Astrocyte (in vitro differentiated cells and primary cell): ENCODE results near the gene VPS37D. TPM values are rescaled to one million over a fixed set of nuclear protein-coding genes. Genes with fewer than 3 reads are reported as not detected.
"Not testable (repeated sequence)": the region's sequence is repeated elsewhere in the genome, so short reads cannot be mapped to it uniquely, and the experiment has no call there.

ENCODE experiments used
- DNase-seq: peaks from one replicate; pipeline ENCODE4 v3.0.0-alpha.2; 2010; ENCODE audit warnings: low read depth
- FAIRE-seq: peaks from 2 replicates; lab custom pipeline; 2011; peaks lifted over from hg19 to GRCh38; lab: Jason Lieb, UNC
- H2AFZ ChIP-seq: 2 replicates; pipeline ENCODE4 v1.6.0; 2012; ENCODE audit warnings: low read depth, low read length, inconsistent platforms
- H3K27ac ChIP-seq: 2 replicates; pipeline ENCODE4 v1.5.1; 2011; ENCODE audit warnings: low read depth, low read length, inconsistent platforms
- H3K27me3 ChIP-seq: 2 replicates; pipeline ENCODE4 v1.6.0; 2011; ENCODE audit warnings: low read length, inconsistent platforms; ENCODE audit not compliant: insufficient read depth
- H3K36me3 ChIP-seq: 2 replicates; pipeline ENCODE4 v1.5.1; 2011; ENCODE audit warnings: low read length, inconsistent platforms; ENCODE audit not compliant: insufficient read depth
- H3K4me1 ChIP-seq: 2 replicates; pipeline ENCODE4 v1.5.1; 2011; ENCODE audit warnings: low read length, inconsistent platforms; ENCODE audit not compliant: insufficient read depth
- H3K4me2 ChIP-seq: 2 replicates; pipeline ENCODE4 v1.6.0; 2012; ENCODE audit warnings: low read length, inconsistent platforms
- H3K4me3 ChIP-seq: 2 replicates; pipeline ENCODE4 v1.5.1; 2011; ENCODE audit warnings: low read depth, mild to moderate bottlenecking, low read length, inconsistent platforms; ENCODE audit not compliant: insufficient read depth
- H3K79me2 ChIP-seq: 2 replicates; pipeline ENCODE4 v1.6.0; 2012; ENCODE audit warnings: mild to moderate bottlenecking, low read length, inconsistent platforms; ENCODE audit not compliant: insufficient read depth
- H3K9ac ChIP-seq: 2 replicates; pipeline ENCODE4 v1.6.0; 2012; ENCODE audit warnings: mild to moderate bottlenecking, low read length, inconsistent platforms
- H3K9me3 ChIP-seq: 2 replicates; pipeline ENCODE4 v1.5.1; 2012; ENCODE audit warnings: low read depth, mild to moderate bottlenecking, low read length, inconsistent platforms; ENCODE audit not compliant: insufficient read depth
- H4K20me1 ChIP-seq: 2 replicates; pipeline ENCODE4 v1.6.0; 2012; ENCODE audit warnings: low read length, inconsistent platforms; ENCODE audit not compliant: insufficient read depth
- H3K27ac Mint-ChIP-seq: one replicate; pipeline ENCODE4 v1.8.0; 2021; ENCODE audit warnings: mild to moderate bottlenecking, mixed read lengths; ENCODE audit not compliant: unreplicated experiment
- H3K27me3 Mint-ChIP-seq: one replicate; pipeline ENCODE4 v1.8.0; 2021; ENCODE audit warnings: low read depth, mixed read lengths; ENCODE audit not compliant: unreplicated experiment
- H3K36me3 Mint-ChIP-seq: one replicate; pipeline ENCODE4 v1.8.0; 2021; ENCODE audit warnings: low read depth, mixed read lengths; ENCODE audit not compliant: unreplicated experiment
- H3K4me1 Mint-ChIP-seq: one replicate; pipeline ENCODE4 v1.8.0; 2021; ENCODE audit warnings: low read depth, mixed read lengths; ENCODE audit not compliant: unreplicated experiment
- H3K4me3 Mint-ChIP-seq: one replicate; pipeline ENCODE4 v1.8.0; 2021; ENCODE audit warnings: mild to moderate bottlenecking, moderate library complexity, mixed read lengths; ENCODE audit not compliant: unreplicated experiment
- H3K9me3 Mint-ChIP-seq: one replicate; pipeline ENCODE4 v1.8.0; 2021; ENCODE audit warnings: mild to moderate bottlenecking, mixed read lengths; ENCODE audit not compliant: unreplicated experiment
- CTCF ChIP-seq: IDR thresholded peaks from 2 replicates; pipeline ENCODE4 v1.5.1; 2011; ENCODE audit warnings: low read depth, mild to moderate bottlenecking, inconsistent platforms, low read length, moderate library complexity; ENCODE audit not compliant: insufficient read depth
- EZH2 ChIP-seq: IDR thresholded peaks from 2 replicates; pipeline ENCODE4 v1.6.1; 2012; ENCODE audit warnings: mild to moderate bottlenecking, low read length, inconsistent platforms; ENCODE audit not compliant: insufficient read depth
- total RNA-seq: library from RNA; stranded (reverse); gene quantifications from 2 replicates; pipeline ENCODE4 v1.2.1, GENCODE V29; 2021

The VPS37D gene
- total RNA-seq, 1 donor from 2014 or later = 2.9 TPM

GRCh38 chr7:73650524-73650923 is 17.1 kb upstream of the VPS37D start:
- DNase-seq (no peak), FAIRE-seq (no peak)
- Mint-ChIP-seq H3K4me1 (peaks cover 2% of the 10 kb centered on the region), H3K36me3 (no peaks in the 10 kb centered on the region), H3K4me3 (no peak overlapping the region), H3K27me3 (peaks cover 60% of the 10 kb centered on the region), H3K27ac (no peak overlapping the region), H3K9me3 (peaks cover 7% of the 10 kb centered on the region)
- Histone ChIP-seq H3K9ac (no peak overlapping the region), H3K4me3 (no peak overlapping the region), H3K36me3 (no peaks in the 10 kb centered on the region), H3K4me1 (no peaks in the 10 kb centered on the region), H3K27me3 (peaks cover 48% of the 10 kb centered on the region), H3K27ac (no peak overlapping the region), H3K9me3 (no peaks in the 10 kb centered on the region), H4K20me1 (peaks cover 3% of the 10 kb centered on the region), H3K79me2 (no peaks in the 10 kb centered on the region), H2AFZ (no peak overlapping the region), H3K4me2 (no peak overlapping the region)
- no peak for TF ChIP-seq CTCF
- TF ChIP-seq EZH2 = no peak

DNA sequence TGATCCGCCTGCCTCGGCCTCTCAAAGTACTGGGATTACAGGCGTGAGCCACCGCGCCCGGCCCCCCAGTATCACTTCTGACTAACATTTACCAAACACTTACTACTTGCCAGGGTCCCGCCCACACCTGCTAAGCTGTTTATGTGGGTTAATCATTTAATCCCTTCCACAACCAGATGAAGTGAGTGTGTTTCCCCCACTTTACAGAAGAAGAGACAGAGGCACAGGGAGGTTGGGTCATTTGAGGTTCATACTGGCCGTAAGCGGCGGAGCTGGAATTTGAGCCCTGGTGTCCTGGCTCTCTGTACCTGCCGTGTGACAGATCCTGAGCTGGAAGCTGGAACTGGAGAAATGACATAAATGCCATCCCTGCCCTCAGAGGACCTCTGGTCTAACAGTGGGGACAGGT is 15.1 kb upstream of the VPS37D start:
- H3K27me3 ChIP-seq = peaks cover 31% of the 10 kb centered on the region
- H3K9ac ChIP-seq = no peak overlapping the region
- Mint-ChIP-seq H3K36me3 (no peaks in the 10 kb centered on the region), H3K9me3 (peaks cover 5% of the 10 kb centered on the region), H3K27me3 (peaks cover 43% of the 10 kb centered on the region), H3K27ac (no peak overlapping the region), H3K4me1 (peaks cover 2% of the 10 kb centered on the region), H3K4me3 (no peak overlapping the region)
- no peaks in the 10 kb centered on the region for H3K36me3 ChIP-seq
- FAIRE-seq (no peak), DNase-seq (no peak)
- H3K27ac ChIP-seq = no peak overlapping the region
- no peaks in the 10 kb centered on the region for H3K79me2 ChIP-seq
- no peak overlapping the region for H3K4me3 ChIP-seq
- no peaks in the 10 kb centered on the region for H3K4me1 ChIP-seq
- no peak overlapping the region for H2AFZ ChIP-seq
- H4K20me1 ChIP-seq = no peaks in the 10 kb centered on the region
- H3K9me3 ChIP-seq = no peaks in the 10 kb centered on the region
- TF ChIP-seq CTCF = no peak
- no peak for TF ChIP-seq EZH2
- H3K4me2 ChIP-seq = no peak overlapping the region

DNA sequence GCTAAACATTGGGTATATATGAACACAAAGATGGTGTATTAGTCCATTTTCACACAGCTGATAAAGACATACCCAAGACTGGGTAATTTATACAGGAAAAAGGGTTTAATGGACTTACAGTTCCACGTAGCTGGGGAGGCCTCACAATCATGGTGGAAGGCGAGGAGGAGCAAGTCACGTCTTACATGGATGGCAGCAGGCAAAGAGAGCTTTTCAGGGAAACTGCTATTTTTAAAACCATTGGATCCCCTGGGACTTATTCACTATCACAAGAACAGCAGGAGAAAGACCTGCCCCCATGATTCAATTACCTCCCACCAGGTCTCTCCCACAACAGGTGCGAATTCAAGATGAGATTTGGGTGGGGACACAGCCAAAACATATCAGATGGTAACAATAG is 12.3 kb upstream of the VPS37D start:
- not testable (repeated sequence) for H3K9ac ChIP-seq, H3K27ac Mint-ChIP-seq, H3K4me1 Mint-ChIP-seq, H3K4me3 Mint-ChIP-seq, H3K36me3 ChIP-seq, H3K9me3 ChIP-seq, H4K20me1 ChIP-seq, H3K27ac ChIP-seq, H3K36me3 Mint-ChIP-seq, H3K4me3 ChIP-seq, H2AFZ ChIP-seq, FAIRE-seq, H3K9me3 Mint-ChIP-seq, DNase-seq, H3K79me2 ChIP-seq, H3K4me1 ChIP-seq, H3K4me2 ChIP-seq
- H3K27me3 Mint-ChIP-seq = peaks cover 29% of the 10 kb centered on the region
- H3K27me3 ChIP-seq = peaks cover 14% of the 10 kb centered on the region
